Measurements from ENCODE around the gene GPATCH2L.

Gene GPATCH2L

GRCh38 chr14:76109087-76109880 lies 42.4 kb upstream of the GPATCH2L start (continued):
- TF ChIP-seq ZXDB (tag by site-specific recombination; IDR thresholded peaks at IDR 0.05) (no peak), ZFP41 (tag by site-specific recombination; IDR thresholded peaks at IDR 0.05; ENCODE audit: borderline replicate concordance) (no peak)

- ChIA-PET CTCF (interaction anchor here (0.6 kb wide), 1 partner anchor 244 kb away, joined by 3 read pairs; no protein-coding TSS in a partner anchor), POLR2A (interaction anchor here (1.3 kb wide), 1 partner anchor 13 kb away, joined by 3 read pairs; no protein-coding TSS in a partner anchor)
- Histone ChIP-seq H3K9me3 (ENCODE audit: control insufficient read depth, insufficient read depth, low read depth, low read length) (no peaks in the 10 kb centered on the region), H3K36me3 (ENCODE audit: control insufficient read depth in 2 of 2, insufficient read depth in 1 of 2, low read length in 2 of 2) (no peaks in the 10 kb centered on the region), H3K27ac (ENCODE audit: extremely low read depth, low read depth, low read length) (no peak overlapping the region), H3K4me1 (ENCODE audit: control insufficient read depth, insufficient read depth, low read length) (0 out of 2 replicates have a peak, but pooled peaks cover 2% of the 10 kb centered on the region), H3K4me3 (ENCODE audit: low read depth, low read length) (no peak overlapping the region)
- TF ChIP-seq ZNF768 (tag by site-specific recombination; IDR thresholded peaks at IDR 0.05), result no peak
- TF ChIP-seq ZNF596 (tag by site-specific recombination; IDR thresholded peaks at IDR 0.05), result no peak
- TF ChIP-seq ZNF558 (tag by site-specific recombination; IDR thresholded peaks at IDR 0.05), result no peak
- TF ChIP-seq ZNF16 (tag by site-specific recombination; IDR thresholded peaks at IDR 0.05; ENCODE audit: low read depth), result no peak
- TF ChIP-seq HIC1 (tag by site-specific recombination; IDR thresholded peaks at IDR 0.05), result no peak
- TF ChIP-seq ZXDB (tag by site-specific recombination; IDR thresholded peaks at IDR 0.05), result no peak
- no peak for TF ChIP-seq ZNF292 (tag by site-specific recombination; IDR thresholded peaks at IDR 0.05; ENCODE audit: borderline replicate concordance, low read depth)
- no peak for TF ChIP-seq ZNF157 (tag by site-specific recombination; IDR thresholded peaks at IDR 0.05)
- TF ChIP-seq ZFHX2 (tag by site-specific recombination; conservative IDR thresholded peaks at IDR 0.05), result no peak
- TF ChIP-seq GLI2 (tag by site-specific recombination; IDR thresholded peaks at IDR 0.05; ENCODE audit: borderline replicate concordance, low read depth), result no peak
- TF ChIP-seq PRDM2 (tag by site-specific recombination; IDR thresholded peaks at IDR 0.05; ENCODE audit: borderline replicate concordance), result no peak
- no peak for TF ChIP-seq ZNF174 (tag by site-specific recombination; IDR thresholded peaks at IDR 0.05)
These were observed 38.7 kb upstream of the GPATCH2L start for GRCh38 chr14:76112889-76113624.
